LNCAP (cell line): ENCODE data around the gene IL4.

Source experiments
- CTCF ChIP-seq: fragments of 450-650 bp; IDR thresholded peaks from 2 replicates; pipeline ENCODE4 v1.5.1; 2017; ENCODE audit warnings: mild to moderate bottlenecking

The IL4 gene

DNA sequence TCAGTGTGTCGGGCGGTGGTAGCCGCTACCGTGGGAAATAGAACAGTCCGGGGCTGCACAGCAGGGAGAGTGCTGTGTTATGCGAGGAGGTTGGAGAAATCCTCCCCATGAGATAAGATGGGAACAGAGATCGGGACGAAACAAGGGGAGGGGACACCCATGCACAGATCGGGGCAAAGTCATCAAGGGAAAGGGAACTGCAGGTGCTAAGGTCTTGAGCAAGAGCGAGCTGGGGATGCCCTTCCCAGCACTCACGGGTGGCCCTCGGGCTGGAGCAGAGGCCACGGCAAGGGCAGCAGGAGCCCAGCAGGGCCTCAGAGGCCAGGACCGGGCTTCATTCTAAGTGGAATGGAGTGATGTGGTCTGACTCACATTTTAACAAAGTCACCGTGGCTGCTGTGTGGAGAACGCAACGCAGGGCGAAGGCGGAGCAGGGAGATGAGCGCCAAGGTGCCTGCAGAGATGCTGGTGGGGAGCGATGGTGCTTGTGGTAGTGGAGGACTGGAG is 8.2 kb upstream of the IL4 start:
- TF ChIP-seq CTCF: no peak

GRCh38 chr5:132666310-132667123 is 7.3 kb upstream of the IL4 start:
- no peak for TF ChIP-seq CTCF

DNA sequence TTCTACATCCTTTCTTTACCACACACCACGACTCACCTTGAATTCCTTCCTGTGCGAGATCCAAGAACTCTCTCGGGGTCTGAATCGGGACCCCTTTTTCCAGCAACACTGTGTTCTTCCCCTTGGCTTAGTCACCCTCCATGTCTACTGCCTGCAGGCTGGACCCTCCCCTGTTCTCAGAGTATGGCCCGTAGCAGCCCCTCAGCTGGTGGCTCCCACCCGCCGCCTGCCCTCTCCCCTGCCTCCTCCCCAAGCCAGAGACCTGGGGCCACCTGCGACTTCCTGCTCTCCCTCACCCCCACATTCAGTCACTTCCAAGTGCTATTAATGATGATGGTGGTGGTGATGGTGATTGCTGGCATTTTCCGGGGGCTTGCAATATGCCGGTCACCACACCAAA is 6.5 kb upstream of the IL4 start:
- TF ChIP-seq CTCF: no peak

GRCh38 chr5:132667761-132668705 is 5.8 kb upstream of the IL4 start:
- no peak for TF ChIP-seq CTCF

DNA sequence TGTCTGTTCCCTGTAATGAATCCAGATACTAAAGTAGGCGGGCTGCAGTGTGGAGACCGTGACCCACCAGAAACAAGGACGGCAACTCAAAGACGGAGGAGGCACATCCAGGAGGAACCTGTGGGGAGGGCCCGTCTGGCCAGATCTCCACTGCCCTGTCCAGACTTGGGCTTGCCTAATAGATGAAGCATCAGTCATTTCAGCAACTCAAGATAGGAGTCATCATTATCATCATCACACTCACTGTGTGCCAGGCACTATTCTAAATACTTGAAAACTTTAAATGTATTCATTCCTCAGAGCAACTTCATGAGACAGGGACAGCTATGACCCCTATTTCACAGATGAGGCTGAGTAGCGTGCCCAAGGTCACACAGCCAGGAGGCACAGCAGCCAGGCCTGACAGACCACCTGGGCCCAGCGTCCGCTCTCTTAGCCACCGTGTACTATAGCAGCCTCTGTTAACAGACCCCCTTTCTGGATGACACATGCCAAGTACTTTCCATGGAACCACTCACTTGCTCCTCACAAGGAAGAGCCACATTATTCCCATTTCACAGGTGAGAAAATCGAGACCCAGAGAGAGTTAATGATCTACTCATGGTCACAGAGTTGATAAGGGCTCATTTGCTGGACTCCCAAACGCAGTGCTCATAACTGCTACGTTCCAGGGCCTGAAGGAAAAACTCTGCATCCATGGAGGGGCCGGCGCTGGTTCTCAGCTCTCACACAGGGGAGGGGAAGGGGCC is 4.9 kb upstream of the IL4 start:
- TF ChIP-seq CTCF: no peak

GRCh38 chr5:132669455-132669820 is 4.4 kb upstream of the IL4 start:
- no peak for TF ChIP-seq CTCF
